ENCODE results near the gene SNTB2. TPM values are rescaled to one million over a fixed set of nuclear protein-coding genes. Genes with fewer than 3 reads are reported as not detected.

The SNTB2 gene
- total RNA-seq, 2 donors from 2014 or later: 33.7 to 53.0 TPM

GRCh38 chr16:69190046-69190588 is 3.2 kb downstream of the SNTB2 start:
- intact Hi-C loops (cut with DNase I): no loop called here
- no peak for DNase-seq (ENCODE audit: low spot score)
- H3K27ac ChIP-seq: no peak overlapping the region
- H3K9me3 ChIP-seq: no peaks in the 10 kb centered on the region
- 65% methylated on average over 2 of the region's 2 CpGs for WGBS
- H3K36me3 ChIP-seq: no peaks in the 10 kb centered on the region
- peaks cover 13% of the 10 kb centered on the region for H3K4me1 ChIP-seq (replicated peaks)
- H3K4me3 ChIP-seq: no peak overlapping the region
- TF ChIP-seq CTCF (IDR thresholded peaks at IDR 0.05): no peak
- no peak for TF ChIP-seq POLR2A (IDR thresholded peaks at IDR 0.05)
- no peak for TF ChIP-seq POLR2AphosphoS5 (IDR thresholded peaks at IDR 0.05)
- H3K27me3 ChIP-seq (replicated peaks; ENCODE audit: insufficient read depth): no peaks in the 10 kb centered on the region

- no peak for TF ChIP-seq CTCF (IDR thresholded peaks at IDR 0.05)
- TF ChIP-seq POLR2AphosphoS5 (IDR thresholded peaks at IDR 0.05): no peak
- no peak for TF ChIP-seq POLR2A (IDR thresholded peaks at IDR 0.05)
- WGBS: 86% methylated on average over 3 of the region's 3 CpGs
- H3K27me3 ChIP-seq (replicated peaks; ENCODE audit: insufficient read depth): no peaks in the 10 kb centered on the region
- no peak overlapping the region for H3K27ac ChIP-seq
- no peaks in the 10 kb centered on the region for H3K36me3 ChIP-seq
- no peak for DNase-seq (ENCODE audit: low spot score)
- intact Hi-C loops (cut with DNase I): no loop called here
- H3K4me3 ChIP-seq: no peak overlapping the region
- no peaks in the 10 kb centered on the region for H3K9me3 ChIP-seq
- H3K4me1 ChIP-seq (replicated peaks): peaks cover 13% of the 10 kb centered on the region
Observed at GRCh38 chr16:69190598-69190997, 3.6 kb downstream of the SNTB2 start.

- 90% methylated on average over 2 of the region's 2 CpGs for WGBS
- no peak for DNase-seq (ENCODE audit: low spot score)
- no peak overlapping the region for H3K27ac ChIP-seq
- no peaks in the 10 kb centered on the region for H3K27me3 ChIP-seq (replicated peaks; ENCODE audit: insufficient read depth)
- peaks cover 13% of the 10 kb centered on the region for H3K4me1 ChIP-seq (replicated peaks)
- TF ChIP-seq POLR2A (IDR thresholded peaks at IDR 0.05): no peak
- no peak for TF ChIP-seq POLR2AphosphoS5 (IDR thresholded peaks at IDR 0.05)
- TF ChIP-seq CTCF (IDR thresholded peaks at IDR 0.05): no peak
- H3K4me3 ChIP-seq: no peak overlapping the region
- intact Hi-C loops (cut with DNase I): no loop called here
- H3K36me3 ChIP-seq: no peaks in the 10 kb centered on the region
- H3K9me3 ChIP-seq: no peaks in the 10 kb centered on the region
Observed at GRCh38 chr16:69191136-69191535, 4.2 kb downstream of the SNTB2 start.

- Histone ChIP-seq H3K36me3 (no peaks in the 10 kb centered on the region), H3K9me3 (no peaks in the 10 kb centered on the region), H3K4me1 (replicated peaks) (peaks cover 10% of the 10 kb centered on the region), H3K27ac (no peak overlapping the region), H3K4me3 (no peak overlapping the region), H3K27me3 (replicated peaks; ENCODE audit: insufficient read depth) (no peaks in the 10 kb centered on the region)
- intact Hi-C loops (cut with DNase I): no loop called here
- no peak for DNase-seq (ENCODE audit: low spot score)
- TF ChIP-seq POLR2AphosphoS5 (IDR thresholded peaks at IDR 0.05): no peak
- no peak for TF ChIP-seq CTCF (IDR thresholded peaks at IDR 0.05)
- TF ChIP-seq POLR2A (IDR thresholded peaks at IDR 0.05): no peak
Observed at GRCh38 chr16:69193855-69194254, 6.9 kb downstream of the SNTB2 start.

- Histone ChIP-seq H3K4me3 (no peak overlapping the region), H3K27ac (no peak overlapping the region), H3K9me3 (no peaks in the 10 kb centered on the region), H3K27me3 (replicated peaks; ENCODE audit: insufficient read depth) (no peaks in the 10 kb centered on the region), H3K4me1 (replicated peaks) (peaks cover 10% of the 10 kb centered on the region), H3K36me3 (no peaks in the 10 kb centered on the region)
- intact Hi-C loops (cut with DNase I): no loop called here
- no peak for TF ChIP-seq POLR2A (IDR thresholded peaks at IDR 0.05)
- no peak for TF ChIP-seq CTCF (IDR thresholded peaks at IDR 0.05)
- TF ChIP-seq POLR2AphosphoS5 (IDR thresholded peaks at IDR 0.05): no peak
- no peak for DNase-seq (ENCODE audit: low spot score)
Observed at GRCh38 chr16:69194488-69194887, 7.5 kb downstream of the SNTB2 start.

Data from prostate gland (tissue), 2 donors.